SKM-1 (cell line): Measurements from ENCODE around the gene IRS4.

ENCODE experiments used
- DNase-seq: peaks from one replicate; lab custom pipeline; 2025; ENCODE audit not compliant: unreplicated experiment; lab: John Stamatoyannopoulos, UW

Gene IRS4

DNA sequence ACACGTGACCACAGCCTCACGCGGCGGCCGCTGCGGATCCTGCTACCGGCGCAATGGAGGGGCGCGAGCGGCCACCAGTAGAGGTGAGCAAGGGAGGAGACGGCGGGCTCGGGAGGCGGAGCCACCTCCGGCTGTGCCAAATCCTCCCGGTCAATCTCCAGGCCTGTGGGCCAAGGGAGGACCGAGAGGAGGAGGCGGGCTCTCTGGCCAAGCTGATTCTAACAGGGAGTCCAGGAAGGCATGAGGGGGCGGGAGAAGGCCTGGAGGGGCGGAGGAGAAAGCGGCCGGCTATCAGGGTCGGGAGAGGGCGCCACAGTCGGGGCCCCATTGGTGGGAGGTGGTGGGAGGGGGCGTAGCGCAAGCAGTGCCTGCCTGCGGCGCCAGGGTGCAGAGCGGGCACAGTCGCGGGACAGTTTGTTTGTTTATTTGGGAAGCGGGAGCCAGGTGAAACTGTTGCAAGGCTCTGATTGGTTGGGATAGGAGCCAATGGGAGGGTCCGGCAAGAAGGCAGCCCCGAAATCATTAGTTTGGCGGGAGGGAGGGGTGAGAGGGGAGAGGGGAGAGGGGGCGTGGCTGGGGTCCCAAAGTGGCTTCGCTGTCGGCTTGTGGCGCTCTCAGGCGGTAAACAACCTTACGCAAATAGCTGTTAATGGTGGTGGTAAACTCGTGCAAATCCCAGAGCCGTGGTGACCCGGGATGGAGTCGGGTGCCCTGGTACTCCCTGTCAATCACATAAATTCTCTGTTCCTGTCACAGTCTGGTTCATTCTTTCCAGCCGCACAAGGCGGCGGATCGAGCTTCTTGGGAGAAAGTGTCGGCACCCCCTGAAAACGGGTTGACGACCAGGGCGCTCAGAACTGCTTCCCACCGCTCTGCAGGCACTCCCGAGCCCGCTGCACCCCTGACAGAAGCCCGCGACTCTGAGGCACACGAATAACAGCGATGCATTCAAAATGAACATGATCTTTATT, at the start of gene IRS4:
Gene IRS4 (minus strand): TSS at position 55 of the 971 bp plus-strand sequence.
- no peak for DNase-seq

DNA sequence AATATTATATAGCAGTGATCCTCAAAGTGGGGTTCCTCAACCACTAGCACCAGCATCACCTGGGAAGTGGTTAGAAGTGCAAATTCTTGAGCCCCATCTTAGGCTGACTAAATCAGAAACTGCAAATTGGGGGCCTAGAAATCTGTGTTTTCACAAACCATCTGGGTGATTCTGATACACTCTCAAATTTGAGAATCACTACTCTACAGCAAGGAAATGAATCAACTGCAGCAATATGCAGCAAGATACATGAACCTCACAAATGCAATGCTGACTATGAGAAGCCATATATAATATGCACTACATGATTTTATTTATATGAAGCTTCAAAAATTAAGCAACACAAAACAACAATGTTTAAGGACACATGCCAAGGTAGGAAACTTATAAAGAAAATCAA, 36.2 kb upstream of the IRS4 start:
- no peak for DNase-seq

DNA sequence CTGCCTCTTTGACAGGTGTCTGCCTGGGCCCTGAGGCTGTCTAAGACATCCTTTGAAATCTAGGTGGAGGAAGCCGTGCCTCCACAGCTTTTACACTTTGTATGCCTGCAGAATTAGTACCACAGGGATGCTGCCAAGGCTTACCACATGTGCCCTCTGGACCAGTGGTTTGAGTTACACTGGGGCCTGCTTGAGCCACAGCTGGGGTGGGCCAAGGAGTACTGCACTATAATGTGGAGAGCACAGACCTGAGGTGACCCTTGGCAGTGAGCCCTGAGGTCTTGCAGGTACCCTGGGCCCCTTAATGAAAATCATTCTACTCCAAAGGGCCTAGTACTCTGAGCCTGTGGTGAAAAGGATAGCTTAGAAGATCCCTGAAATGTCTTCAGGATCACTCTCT, 27.2 kb upstream of the IRS4 start:
- no peak for DNase-seq

DNA sequence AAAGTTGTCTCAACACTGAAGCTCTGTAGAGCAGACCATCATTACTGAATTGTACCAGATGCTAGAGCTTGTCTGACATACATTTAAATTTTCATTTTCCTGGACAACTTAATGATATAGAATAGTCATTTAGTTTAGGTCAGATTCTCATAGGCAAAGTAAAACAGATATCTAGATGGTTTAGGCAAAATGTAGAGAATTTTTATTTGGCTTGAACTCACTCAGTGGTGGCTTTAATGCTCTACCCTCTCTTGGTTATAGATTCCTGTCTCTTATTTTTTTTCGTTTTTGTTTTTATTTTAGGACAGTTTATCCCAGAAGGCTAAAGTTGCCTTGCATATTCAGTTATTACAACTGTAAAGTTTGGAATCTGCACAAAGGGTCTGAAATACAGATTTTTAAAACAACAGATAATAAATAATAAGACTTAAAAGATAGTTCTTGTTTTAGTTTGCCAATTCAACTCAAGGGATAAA, 4.0 kb upstream of the IRS4 start:
- DNase-seq, result no peak

DNA sequence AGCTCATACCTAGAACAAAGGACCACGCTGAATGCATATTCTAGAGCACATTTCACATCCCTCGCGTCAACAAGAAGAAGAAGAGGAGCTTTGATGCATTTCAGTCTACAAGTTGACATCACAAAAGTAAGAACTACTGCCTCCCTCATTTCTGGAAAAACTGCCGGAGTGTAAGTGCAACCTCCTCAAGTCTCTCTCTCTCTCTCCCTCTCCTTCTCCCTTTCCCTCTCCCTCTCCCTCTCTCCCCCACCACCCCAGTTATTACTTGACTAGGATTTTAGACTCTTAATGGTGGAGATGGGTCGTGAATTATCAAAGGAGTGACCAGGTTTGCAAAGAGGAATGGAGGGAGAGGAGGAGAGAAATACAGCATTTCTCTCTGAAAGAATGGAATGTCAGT, 1.4 kb upstream of the IRS4 start:
- DNase-seq, result no peak

DNA sequence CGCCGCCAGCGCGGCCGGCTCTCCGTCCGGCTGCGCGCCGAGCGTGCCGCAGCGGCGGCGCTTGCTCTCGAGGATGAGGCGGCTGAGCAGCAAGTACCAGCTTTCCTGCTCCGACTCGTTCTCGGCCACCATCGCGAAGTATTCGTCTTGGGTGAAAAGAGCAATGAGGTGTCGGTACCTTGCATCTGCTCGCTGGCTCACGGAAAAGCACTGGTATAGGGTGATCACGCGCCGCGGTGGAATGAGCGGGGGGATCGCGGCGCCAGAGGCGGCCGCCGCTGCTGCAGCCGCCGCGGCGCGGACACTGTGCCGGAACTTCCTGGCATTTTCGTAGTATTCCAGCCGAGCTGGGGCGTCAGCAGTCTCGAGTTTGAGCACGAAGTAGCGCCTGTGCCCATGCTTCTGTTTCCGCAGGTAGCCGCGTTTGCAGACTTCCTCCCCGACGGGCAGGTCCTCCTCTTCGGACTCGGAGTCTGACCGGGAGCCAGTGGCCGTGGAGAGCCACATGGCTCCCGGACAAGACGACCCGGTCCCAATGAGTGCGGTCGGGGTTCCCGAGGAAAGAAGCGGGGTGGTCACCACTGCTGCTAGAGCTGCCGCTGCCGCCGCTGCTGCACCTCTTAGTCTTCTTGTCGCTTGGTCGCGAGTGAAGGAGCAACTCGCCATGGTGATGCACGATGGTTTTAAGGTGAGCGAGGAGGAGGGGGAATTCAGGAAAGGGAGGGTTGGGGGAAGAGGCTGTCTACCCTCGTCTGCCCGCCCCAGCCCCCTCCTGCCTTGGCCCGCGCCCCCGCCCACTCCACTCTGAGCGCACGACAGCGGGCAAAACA, 469 bp downstream of the IRS4 start:
- DNase-seq, result no peak

DNA sequence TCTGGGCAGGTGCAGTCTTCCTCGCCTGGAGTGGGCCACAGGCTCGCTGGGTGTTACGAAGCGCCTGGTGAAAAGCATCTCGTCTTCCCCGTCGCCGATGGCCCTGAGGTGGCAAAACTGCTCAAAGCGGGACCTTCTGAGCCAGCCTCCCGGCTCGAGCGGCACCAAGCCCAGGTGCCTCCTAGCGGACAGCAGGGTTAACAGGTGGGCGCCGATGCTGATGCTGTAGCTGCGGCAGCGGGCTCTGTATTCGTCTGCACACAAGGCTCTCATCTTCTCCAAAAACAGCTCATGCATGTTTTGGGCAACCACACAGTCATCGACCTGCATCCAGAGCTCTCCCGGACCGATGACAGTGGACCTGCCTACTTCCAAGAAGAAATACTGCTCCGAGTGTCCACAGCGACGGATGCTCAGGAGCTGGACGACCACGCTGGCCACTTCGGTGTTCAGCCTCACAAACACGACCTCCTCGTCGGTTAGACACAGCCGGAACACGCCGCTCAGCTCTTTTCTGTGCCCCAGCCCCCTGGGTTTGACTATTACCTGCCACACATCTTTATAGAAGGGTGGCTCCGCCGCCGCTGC, 1.2 kb downstream of the IRS4 start:
- DNase-seq, result no peak

DNA sequence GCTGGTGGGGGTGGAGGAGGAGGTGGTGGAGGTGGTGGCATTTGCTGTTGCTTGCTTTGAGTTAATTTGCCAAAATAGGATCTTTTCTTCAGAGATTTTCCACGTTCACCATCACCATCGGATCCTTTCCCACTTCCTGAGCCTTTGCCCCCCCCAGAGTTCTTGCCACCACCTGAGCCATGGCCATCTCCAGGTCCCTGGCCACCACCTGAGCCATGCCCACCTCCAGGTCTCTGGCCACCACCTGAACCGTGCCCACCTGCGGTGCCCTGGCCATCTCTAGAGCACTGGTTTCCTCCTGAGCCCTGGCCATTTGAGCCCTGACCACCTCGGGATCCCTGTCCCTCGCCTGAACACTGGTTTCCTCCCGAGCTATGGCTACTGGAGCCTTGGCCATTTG, 1.9 kb downstream of the IRS4 start:
- no peak for DNase-seq

DNA sequence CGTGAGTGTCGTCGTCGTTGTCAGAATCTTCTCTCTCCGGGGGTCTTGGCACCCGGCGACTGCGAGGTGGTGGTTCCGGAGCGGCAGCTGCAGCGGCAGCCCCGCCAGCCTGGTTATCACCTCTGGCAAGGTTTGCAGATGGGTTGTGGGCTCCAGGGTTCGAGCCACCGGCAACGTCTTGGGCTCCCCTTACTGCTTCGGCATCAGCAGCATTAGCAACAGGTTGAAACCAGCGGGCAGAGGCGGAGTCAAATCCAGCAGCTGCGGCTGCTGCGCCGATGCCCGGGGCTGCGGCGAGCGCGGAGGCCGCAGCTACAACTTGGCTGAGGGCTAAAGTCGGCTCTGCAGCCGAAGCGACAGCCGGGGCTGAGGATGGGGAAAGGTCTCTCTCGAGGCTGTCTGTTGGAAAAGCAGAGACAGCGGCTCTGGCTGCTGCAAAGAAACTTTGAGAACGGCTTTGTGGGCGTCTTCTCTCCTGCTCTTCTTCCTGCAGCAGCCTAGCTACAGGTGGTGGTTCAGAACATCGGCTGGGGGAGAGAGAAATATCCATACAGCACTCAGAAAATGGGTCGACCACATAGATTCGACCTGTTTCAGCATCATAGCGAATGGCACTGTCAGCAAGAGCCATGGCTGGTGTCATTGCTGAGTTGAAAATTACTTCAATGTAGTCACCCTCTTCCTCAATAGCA, 3.6 kb downstream of the IRS4 start:
- no peak for DNase-seq

DNA sequence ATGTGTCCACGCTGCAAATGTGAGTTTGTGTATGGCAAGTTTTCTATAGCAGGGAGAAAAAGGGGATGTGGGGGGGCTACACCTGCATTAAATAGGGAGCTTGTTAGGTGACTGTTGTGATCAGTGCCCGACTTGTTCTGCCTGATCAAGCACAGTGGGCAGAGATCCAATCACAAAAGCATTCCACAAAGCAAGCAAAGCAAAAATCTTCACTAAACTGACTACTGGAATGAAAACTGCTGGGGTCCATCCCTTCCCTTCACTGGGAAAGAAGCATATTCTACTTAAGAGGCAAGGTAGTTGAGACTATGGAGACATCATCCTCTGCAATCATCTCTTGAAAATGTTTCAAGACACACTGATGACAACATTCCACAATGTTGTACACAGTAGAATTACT, 5.2 kb downstream of the IRS4 start:
- DNase-seq, result no peak

DNA sequence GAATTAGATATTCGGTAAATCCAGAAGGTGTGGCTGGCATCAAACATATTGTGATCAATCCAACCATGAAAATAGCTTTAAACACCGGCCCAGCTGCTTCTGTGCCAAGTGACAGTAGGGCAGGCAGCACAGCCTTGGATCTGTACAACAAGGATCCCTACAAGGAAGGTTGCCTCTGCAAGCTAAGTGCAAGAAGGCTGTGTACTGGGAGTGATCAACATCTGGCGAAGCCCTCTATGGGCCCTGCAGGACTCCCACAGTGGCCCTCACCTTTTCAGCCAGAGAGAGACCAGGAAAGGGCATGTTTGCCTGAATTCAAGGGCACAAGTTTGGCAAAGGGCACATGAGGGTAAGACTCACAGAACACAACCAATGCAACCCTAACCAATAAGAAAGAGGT, 9.6 kb downstream of the IRS4 start:
- DNase-seq, result no peak

DNA sequence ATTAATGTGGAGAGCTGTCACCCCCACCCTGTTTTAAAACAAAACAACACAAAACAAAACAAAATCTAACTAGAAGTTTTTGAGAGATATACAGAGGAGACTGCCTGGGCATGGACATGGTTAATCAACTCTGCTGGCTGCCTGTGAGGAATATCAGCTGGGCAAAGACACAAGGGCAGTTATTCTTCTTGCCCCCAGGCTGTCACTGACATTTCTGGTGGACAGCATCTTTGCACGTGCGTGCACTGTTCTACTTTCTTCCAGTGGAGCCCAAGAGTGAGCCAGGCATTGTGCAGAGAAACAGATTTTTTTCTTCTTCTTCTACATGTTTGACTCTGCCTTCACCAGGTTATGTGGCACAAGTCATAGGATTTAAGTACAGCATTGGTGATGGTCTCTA, 13.8 kb downstream of the IRS4 start:
- no peak for DNase-seq

DNA sequence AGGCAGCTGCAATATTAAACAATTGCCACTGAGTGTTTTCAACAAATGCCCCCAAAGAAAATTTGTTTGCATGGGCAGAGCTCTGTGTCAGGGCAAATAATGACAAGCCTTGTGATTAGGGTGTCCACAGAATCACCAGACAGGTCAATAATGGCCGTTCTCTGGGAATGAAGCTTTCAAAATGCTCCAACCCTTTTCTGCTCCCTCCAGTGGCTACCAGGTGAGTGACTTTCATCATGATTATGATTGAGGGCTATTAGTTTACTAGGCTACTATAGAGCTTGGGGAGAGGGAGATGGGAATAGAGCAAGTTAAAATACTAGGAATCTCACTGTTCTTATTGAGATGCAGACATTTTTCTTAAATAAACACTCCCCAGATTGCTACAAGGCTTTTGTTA, 23.5 kb downstream of the IRS4 start:
- no peak for DNase-seq

DNA sequence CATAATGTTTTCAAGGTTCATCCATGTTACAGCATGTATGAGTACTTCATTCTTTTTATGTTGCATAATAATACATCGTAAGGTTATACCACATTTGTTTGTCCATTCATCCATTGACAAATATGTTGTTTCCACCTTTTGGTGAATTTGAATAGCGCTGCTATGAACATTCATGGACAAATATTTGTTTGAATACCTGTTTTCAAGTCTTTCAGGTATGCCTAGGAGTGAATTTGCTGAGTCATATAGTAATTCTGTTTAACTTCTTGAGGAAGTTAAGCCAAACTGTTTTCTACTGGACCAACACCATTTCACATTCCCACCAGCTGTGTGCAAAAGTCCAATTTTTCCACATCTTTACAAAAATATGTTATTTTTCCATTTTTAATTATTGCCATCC, 31.5 kb downstream of the IRS4 start:
- DNase-seq, result no peak

DNA sequence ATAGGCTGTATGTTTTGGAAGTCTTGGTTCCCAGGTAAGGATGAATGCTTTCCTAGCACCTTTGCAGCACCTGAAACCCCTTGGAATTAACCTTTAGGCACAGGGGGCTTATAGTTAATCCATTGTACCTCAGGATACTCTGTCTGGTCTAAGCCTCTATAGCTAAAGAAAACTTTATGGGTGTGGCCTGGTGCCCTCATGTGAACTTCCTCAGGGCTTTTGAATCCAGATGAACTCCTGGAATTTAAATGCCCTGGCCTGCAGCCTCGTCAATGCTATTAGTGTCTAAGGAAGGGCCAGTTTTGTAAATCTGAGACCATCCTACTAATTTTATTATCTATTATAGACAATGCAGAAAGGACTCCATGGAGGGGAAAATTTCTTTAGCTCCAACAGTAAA, 33.8 kb downstream of the IRS4 start:
- DNase-seq, result no peak

DNA sequence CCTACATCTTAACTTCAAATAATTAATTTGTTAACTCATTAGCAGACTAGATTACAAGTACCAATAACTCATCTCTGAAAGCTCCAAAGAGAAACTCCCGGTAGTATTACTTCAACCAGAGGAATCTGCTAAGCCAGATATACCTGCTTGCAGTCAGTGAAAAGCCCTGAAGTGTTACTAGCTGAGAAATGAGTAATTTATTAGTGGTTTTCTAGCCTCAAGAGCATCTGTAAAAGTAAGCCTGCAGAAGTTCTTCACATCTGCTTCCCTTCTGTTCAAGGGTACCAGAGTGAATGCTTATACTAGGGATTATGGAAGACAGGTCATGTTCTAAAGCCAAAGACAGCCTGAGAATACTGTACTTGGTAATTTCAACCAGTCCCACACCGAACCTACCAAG, 34.7 kb downstream of the IRS4 start:
- no peak for DNase-seq

DNA sequence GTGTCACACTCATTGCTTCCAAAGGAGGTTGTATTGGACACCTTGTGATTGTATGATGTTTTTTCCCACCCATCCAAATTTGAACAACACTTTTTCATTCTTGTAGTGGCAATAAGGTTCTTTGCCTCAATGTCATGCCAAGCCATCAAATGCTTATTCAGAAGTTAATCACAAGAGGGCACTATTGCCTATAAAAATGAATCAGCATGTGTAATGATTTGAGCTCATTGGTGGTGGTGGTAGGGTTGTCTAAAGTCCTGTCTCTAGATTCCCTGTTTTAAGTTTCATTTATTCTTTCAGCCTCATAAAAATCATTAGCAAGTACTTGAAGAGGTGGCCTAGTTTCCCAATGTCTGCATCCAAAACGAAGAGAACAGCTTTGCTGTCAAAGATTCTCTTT, 37.0 kb downstream of the IRS4 start:
- no peak for DNase-seq

DNA sequence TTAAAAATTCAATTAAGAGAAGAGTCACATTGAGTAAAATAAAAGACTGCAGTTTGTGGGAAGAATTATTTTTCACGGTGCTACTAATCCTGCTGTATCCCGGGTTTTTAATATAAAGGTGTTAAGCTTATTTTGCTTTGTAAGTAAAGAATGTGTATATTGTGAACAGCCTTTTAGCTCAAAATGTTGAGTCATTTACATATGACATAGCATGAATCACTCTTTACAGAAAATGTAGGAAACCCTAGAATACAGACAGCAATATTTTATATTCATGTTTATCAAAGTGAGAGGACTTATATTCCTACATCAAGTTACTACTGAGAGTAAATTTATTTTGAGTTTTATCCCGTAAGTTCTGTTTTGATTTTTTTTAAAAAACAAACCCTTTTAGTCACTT, 39.7 kb downstream of the IRS4 start:
- DNase-seq, result no peak
